ENCODE measurements around the gene BRD8.

DNA sequence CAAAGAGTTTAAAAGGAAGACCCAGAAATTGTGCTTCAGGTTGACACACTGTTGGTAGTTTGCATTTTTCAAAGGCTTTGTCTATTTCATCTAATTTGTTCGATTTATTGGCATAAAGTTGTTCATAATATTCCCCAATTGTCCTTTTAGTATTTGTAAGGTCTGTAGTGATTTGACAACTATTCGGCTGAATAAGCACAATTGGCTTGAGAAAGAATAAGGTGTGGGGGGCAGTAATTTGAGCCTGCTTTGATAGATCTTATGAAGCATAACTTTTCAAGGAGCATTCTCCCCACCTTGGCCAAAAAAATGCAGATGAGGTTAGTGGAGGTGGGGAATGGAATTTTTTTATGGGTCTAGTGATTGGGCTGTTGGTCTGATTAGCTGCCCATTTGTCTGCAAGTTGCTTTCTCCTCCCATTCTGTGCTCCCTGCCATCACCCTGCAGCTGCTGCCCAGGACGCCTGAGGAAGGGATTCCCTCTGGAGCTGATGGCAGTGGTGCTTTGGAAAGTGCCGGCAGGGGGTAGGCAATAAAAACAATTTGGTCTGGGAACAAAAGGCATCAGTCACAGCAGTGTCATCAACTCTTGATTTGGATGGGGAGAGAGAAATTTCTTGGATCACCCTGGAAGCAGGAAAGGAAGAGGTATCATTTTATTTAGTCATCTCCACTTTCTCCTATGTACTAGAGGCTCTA, 68.0 kb downstream of the BRD8 start:
- TF ChIP-seq EZH2 (IDR thresholded peaks at IDR 0.05; ENCODE audit: borderline replicate concordance, low read depth, low read length, severe bottlenecking), result no peak
- no peak for TF ChIP-seq CTCF (IDR thresholded peaks at IDR 0.05; ENCODE audit: extremely low read depth in 1 of 2, insufficient read depth in 1 of 2, low read depth in 1 of 2, low read length in 2 of 2)
- no peak for TF ChIP-seq MYC (IDR thresholded peaks at IDR 0.05; ENCODE audit: low read depth, low read length)

All from endothelial cell of umbilical vein (primary cell).